Measurements from ENCODE around the gene MPC2.

Gene MPC2

DNA sequence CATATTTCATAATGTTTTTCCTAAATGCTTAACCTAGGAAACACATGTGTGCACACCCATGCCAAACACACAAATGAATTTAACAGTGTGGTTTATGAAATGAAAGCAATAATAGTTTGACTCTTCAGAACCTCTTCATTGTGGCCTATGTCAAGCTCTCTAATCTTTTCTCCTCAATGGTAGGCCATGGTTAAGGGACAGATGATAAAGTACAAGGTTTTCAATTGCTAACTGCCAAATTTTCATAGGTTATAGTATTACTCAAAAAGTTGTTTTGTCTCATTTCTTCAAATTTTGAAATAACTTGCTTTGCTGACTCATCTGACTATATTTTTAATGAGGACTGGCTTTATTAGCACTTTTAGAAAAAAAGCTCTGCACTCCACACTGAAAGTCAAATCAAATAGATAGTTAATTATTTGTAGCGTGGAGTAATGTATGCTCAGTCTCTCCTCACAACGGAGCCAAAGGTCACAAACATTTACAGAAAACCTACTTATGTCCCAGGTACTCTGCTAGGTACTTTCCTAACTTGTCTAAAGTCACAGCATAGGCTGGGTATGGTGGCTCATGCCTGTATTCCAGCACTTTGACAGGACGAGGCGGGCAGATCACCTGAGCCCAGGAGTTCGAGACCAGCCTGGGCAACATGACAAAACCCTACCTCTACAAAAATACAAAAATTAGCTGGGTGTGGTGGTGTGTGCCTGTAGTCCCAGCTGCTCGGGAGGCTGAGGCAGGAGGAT, 19.9 kb downstream of the MPC2 start:
- no peak for DNase-seq (ENCODE audit: low read depth)
- no peak overlapping the region for H3K4me3 ChIP-seq (ENCODE audit: low read length)
- TF ChIP-seq, protein P1, sequence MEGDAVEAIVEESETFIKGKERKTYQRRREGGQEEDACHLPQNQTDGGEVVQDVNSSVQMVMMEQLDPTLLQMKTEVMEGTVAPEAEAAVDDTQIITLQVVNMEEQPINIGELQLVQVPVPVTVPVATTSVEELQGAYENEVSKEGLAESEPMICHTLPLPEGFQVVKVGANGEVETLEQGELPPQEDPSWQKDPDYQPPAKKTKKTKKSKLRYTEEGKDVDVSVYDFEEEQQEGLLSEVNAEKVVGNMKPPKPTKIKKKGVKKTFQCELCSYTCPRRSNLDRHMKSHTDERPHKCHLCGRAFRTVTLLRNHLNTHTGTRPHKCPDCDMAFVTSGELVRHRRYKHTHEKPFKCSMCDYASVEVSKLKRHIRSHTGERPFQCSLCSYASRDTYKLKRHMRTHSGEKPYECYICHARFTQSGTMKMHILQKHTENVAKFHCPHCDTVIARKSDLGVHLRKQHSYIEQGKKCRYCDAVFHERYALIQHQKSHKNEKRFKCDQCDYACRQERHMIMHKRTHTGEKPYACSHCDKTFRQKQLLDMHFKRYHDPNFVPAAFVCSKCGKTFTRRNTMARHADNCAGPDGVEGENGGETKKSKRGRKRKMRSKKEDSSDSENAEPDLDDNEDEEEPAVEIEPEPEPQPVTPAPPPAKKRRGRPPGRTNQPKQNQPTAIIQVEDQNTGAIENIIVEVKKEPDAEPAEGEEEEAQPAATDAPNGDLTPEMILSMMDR (conservative IDR thresholded peaks at IDR 0.05; ENCODE audit: low read length), result no peak

DNA sequence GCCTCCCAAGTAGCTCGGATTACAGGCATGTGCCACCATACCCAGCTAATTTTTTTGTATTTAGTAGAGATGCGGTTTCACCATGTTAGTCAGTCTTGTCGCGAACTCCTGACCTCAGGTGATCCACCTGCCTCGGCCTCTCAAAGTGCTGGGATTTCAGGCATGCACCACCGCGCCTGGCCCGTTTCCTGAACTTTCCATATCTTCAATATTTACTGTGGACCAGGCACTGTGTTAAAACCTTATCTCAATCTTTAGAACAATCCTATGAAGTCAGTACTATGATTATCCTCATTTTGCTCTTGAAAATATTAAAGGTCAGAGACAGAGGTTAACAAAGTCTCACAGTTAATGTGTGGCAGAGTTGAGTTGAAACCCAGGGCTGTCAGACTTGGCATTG, 21.3 kb downstream of the MPC2 start:
- TF ChIP-seq, protein P1 (conservative IDR thresholded peaks at IDR 0.05; ENCODE audit: low read length), result no peak
- H3K4me3 ChIP-seq (ENCODE audit: low read length), result no peak overlapping the region
- DNase-seq (ENCODE audit: low read depth), result no peak

DNA sequence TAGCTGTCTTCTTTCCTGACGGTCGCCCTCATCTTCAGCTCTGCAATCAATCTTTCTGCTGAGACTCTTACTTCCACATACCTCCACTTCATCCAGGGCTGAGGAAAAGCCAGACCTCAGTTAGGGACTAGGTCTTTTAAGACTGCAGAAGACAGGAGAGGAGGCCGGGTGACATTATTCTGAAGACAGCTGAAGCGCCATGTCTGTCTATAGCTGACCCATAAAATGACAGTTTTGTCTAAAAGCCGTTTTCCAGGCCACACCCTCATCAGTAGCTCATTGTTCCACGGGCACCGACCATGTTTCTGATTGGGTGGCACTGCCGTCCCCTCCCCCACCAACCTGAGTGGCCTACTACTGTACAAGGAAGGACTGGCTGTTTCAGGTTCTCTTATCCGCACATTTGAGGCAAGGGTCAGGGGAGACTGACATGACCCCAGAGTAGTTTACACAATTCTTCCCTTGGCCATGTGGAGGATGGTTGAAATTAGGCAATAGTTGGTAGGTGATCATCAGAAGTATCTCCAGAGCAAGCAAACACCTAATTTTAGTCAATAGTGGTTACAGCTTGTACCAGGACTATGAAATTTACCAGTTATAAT, 22.9 kb downstream of the MPC2 start, which contains the start of gene ADCY10:
Gene ADCY10, minus strand, starts transcription at position 240 of the 602 bp plus-strand sequence. CDS start 8,994 bp downstream, outside the sequence.
- TF ChIP-seq, protein P1 (conservative IDR thresholded peaks at IDR 0.05; ENCODE audit: low read length), result no peak
- no peak for DNase-seq (ENCODE audit: low read depth)
- H3K4me3 ChIP-seq (ENCODE audit: low read length), result no peak within 1 kb of the TSS

DNA sequence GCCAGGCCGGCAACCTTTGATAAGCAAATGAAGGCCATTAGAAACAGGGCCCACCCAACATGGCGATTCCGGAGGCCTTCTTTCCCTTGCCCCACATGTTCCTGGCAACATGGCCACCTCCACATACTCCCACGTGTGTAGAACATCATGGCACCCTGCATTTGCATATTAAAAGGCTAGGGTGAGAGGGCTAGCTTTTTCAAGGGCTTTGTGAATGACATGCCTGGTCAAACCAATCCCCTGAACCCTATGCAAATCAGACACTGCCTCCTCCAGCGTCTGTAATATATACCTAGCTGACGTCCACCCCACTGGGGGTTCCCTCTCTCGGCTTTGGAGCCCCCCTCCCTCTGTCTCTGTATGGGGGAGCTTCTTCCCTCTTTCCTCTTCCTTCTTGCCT, 24.6 kb downstream of the MPC2 start:
- TF ChIP-seq, protein P1 (conservative IDR thresholded peaks at IDR 0.05; ENCODE audit: low read length), result no peak
- no peak for DNase-seq (ENCODE audit: low read depth)
- no peak overlapping the region for H3K4me3 ChIP-seq (ENCODE audit: low read length)

DNA sequence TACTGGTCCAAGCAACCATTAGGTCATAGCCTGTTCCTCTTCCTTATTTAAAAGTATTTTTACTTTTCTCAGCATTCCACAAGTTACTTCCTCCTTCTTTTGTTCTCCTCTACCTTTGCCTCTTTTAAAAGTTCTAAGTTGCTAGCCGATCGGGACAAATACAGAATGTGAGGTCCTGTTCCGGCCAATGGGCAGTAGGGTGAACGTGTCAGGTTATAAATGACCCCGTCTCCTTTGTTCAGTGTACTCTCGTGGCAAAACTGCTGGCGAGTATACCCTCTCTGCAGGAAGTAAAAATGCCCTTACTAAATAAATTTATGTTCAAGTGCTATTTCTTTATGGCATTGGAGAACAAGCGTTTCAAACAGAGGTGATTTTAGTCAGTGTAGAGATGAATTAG, 25.5 kb downstream of the MPC2 start:
- no peak overlapping the region for H3K4me3 ChIP-seq (ENCODE audit: low read length)
- no peak for DNase-seq (ENCODE audit: low read depth)
- TF ChIP-seq, protein P1 (conservative IDR thresholded peaks at IDR 0.05; ENCODE audit: low read length), result no peak

DNA sequence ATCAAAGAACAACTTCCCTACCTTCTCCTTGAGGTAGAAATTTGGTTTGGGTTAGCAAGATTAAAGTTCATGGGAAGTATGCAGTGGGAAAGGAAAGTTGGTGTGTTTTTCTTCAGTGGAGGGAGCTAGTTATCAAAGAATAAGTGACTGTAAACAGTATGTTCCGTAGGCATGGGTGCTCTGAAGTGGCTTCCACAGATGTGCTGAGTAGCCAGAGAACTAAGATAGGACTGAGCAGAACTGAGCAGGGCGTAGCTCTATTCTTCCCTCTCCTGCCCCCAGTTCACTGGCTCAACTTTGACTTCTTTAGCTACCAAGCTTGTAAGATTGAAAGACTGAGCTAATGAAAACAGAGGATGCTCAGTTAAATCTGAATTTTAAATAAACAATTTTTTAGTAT, 26.3 kb downstream of the MPC2 start:
- no peak for DNase-seq (ENCODE audit: low read depth)
- no peak overlapping the region for H3K4me3 ChIP-seq (ENCODE audit: low read length)

More for the DNA sequence above, 26.3 kb downstream of the MPC2 start:
- TF ChIP-seq, protein P1 (conservative IDR thresholded peaks at IDR 0.05; ENCODE audit: low read length), result no peak

Data from AG10803 (cell line).